Hepatocyte (in vitro differentiated cells): Measurements from ENCODE around the gene CBFA2T3. TPM values are rescaled to one million over a fixed set of nuclear protein-coding genes. Genes with fewer than 3 reads are reported as not detected.

ENCODE experiments used
- DNase-seq: peaks from one replicate; pipeline ENCODE4 v3.0.0-alpha.2; 2016; ENCODE audit warnings: low spot score
- H2AFZ ChIP-seq: fragments of 200-600 bp; sonication (generic); 2 replicates; pipeline ENCODE4 v1.6.0; 2016; ENCODE audit warnings: antibody characterized with exemption, mild to moderate bottlenecking
- H3K27ac ChIP-seq: fragments of 200-600 bp; sonication (generic); 2 replicates; pipeline ENCODE4 v1.5.1; 2016; ENCODE audit warnings: mild to moderate bottlenecking
- H3K27me3 ChIP-seq: fragments of 200-600 bp; sonication (generic); 2 replicates; pipeline ENCODE4 v1.6.1; 2016
- H3K36me3 ChIP-seq: fragments of 200-600 bp; sonication (generic); replicated peaks from 2 replicates; pipeline ENCODE4 v1.5.1; 2016; ENCODE audit warnings: low read depth; ENCODE audit not compliant: insufficient read depth
- H3K4me1 ChIP-seq: fragments of 200-600 bp; sonication (generic); 2 replicates; pipeline ENCODE4 v1.5.1; 2016; ENCODE audit warnings: mild to moderate bottlenecking, moderate library complexity; ENCODE audit not compliant: insufficient read depth
- H3K4me2 ChIP-seq: fragments of 200-600 bp; sonication (generic); 2 replicates; pipeline ENCODE4 v1.6.0; 2016
- H3K4me3 ChIP-seq: fragments of 200-600 bp; sonication (generic); 2 replicates; pipeline ENCODE4 v1.5.1; 2016; ENCODE audit warnings: mild to moderate bottlenecking
- H3K79me2 ChIP-seq: fragments of 200-600 bp; sonication (generic); 2 replicates; pipeline ENCODE4 v1.6.0; 2017; ENCODE audit warnings: mild to moderate bottlenecking
- H3K9me2 ChIP-seq: fragments of 200-600 bp; sonication (generic); replicated peaks from 2 replicates; pipeline ENCODE4 v1.6.0; 2017; ENCODE audit warnings: mild to moderate bottlenecking; ENCODE audit not compliant: insufficient read depth
- H3K9me3 ChIP-seq: fragments of 200-600 bp; sonication (generic); 2 replicates; pipeline ENCODE4 v1.5.1; 2016; ENCODE audit warnings: low read depth, mild to moderate bottlenecking
- H4K20me1 ChIP-seq: fragments of 200-600 bp; sonication (generic); 2 replicates; pipeline ENCODE4 v1.6.0; 2016; ENCODE audit warnings: mild to moderate bottlenecking; ENCODE audit not compliant: insufficient read depth, poor library complexity, severe bottlenecking
- EZH2 ChIP-seq: fragments of 200-600 bp; sonication (generic); IDR thresholded peaks from 2 replicates; pipeline ENCODE4 v1.6.1; 2016; ENCODE audit warnings: antibody characterized with exemption, mild to moderate bottlenecking, borderline replicate concordance
- EZH2phosphoT487 ChIP-seq: fragments of 200-600 bp; sonication (generic); IDR thresholded peaks from one replicate; pipeline ENCODE4 v1.6.1; 2018; ENCODE audit warnings: antibody characterized with exemption, mild to moderate bottlenecking, low read depth, moderate library complexity; ENCODE audit not compliant: unreplicated experiment, severe bottlenecking
- WGBS: methylation state at CpG from one replicate; pipeline ENCODE4 v1.1.6; 2016; ENCODE audit warnings: low lambda C conversion rate; ENCODE audit errors: missing lambda C conversion rate; 5-methylcytosine and 5-hydroxymethylcytosine counted together
- polyA plus RNA-seq: library from polyadenylated mRNA; unstranded; fragments of >200 nt; fragmentation: Nextera tagmentation; extraction: Ambion mirVana; gene quantifications from 2 replicates; pipeline ENCODE4 v1.2.1, GENCODE V29; 2016
- total RNA-seq: library from RNA; depleted of rRNA; stranded (reverse); fragments of >200 nt; gene quantifications from 2 replicates; pipeline ENCODE4 v1.2.3, GENCODE V29; 2014
- TF ChIP-seq, protein P1 (sequence below): fragments of 200-600 bp; sonication (generic); IDR thresholded peaks from 2 replicates; pipeline ENCODE4 v1.5.1; 2016; ENCODE audit warnings: antibody characterized with exemption, mild to moderate bottlenecking; ENCODE audit not compliant: poor library complexity

The CBFA2T3 gene
- total and polyA plus RNA-seq, 2 experiments from 2014 or later, result 0.07 to 1.5 TPM

DNA sequence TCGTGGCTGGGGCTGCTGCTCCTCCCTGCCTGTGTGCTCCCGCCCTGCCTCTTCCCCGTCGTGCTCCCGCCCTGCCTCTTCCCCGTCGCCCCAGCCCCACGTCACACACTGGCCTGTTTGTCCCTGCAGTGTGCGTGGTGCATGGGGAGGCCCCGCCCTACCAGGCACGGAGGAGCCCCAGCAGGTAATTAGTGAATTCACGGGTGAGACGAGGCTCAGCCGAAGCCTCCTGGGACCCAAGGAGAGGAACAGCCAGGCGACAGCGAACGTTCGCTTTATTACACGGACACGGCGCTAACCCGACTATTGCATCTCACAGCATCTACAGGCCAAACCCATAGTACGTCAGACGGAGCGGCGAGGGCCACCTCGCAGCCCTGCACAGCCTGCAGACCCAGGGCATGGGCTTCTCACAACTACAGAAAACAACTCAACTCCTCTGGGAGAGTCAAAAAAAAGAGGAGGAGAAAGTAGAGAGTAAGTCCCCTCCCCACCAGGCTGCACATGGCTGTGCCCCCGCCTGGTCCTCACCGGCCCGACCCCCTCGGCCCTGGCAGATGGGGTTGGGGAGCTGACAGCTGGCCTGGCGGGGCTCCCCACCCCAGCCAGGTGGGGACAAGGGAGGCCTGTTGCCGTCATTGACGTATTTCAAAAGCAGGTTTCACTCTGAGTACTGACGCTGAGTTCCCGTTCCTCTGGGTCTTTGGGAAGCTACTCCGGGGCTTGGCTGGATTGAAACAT lies 106.2 kb downstream of the CBFA2T3 start:
- whole genome bisulfite sequencing, result 84% methylated on average over 33 of the region's 37 CpGs
- no peak for DNase-seq
- H3K4me1 ChIP-seq, result no peaks in the 10 kb centered on the region
- H4K20me1 ChIP-seq, result no peaks in the 10 kb centered on the region
- H3K9me3 ChIP-seq, result no peaks in the 10 kb centered on the region
- no peak overlapping the region for H2AFZ ChIP-seq
- no peaks in the 10 kb centered on the region for H3K36me3 ChIP-seq
- no peak overlapping the region for H3K4me2 ChIP-seq
- TF ChIP-seq EZH2 (no peak), EZH2phosphoT487 (no peak)
- TF ChIP-seq, protein P1, sequence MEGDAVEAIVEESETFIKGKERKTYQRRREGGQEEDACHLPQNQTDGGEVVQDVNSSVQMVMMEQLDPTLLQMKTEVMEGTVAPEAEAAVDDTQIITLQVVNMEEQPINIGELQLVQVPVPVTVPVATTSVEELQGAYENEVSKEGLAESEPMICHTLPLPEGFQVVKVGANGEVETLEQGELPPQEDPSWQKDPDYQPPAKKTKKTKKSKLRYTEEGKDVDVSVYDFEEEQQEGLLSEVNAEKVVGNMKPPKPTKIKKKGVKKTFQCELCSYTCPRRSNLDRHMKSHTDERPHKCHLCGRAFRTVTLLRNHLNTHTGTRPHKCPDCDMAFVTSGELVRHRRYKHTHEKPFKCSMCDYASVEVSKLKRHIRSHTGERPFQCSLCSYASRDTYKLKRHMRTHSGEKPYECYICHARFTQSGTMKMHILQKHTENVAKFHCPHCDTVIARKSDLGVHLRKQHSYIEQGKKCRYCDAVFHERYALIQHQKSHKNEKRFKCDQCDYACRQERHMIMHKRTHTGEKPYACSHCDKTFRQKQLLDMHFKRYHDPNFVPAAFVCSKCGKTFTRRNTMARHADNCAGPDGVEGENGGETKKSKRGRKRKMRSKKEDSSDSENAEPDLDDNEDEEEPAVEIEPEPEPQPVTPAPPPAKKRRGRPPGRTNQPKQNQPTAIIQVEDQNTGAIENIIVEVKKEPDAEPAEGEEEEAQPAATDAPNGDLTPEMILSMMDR, result no peak
- no peaks in the 10 kb centered on the region for H3K9me2 ChIP-seq
- H3K27ac ChIP-seq, result no peak overlapping the region
- H3K79me2 ChIP-seq, result no peaks in the 10 kb centered on the region
- H3K27me3 ChIP-seq, result no peaks in the 10 kb centered on the region
- H3K4me3 ChIP-seq, result no peak overlapping the region

DNA sequence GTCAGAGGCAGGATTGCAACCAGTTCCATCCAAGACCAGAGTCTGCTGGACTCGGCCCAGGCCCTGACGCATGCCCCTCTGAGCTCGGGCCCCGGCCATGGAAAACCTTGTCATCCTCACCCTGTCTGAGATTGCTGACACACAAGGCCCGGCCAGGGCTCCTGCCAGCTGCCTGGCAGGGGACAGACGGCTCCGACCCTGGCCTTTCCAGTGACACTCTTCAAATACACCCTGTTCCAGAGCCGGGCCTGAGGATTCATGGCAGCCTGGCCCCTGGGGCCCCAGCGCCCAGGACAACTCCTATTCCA lies 107.4 kb downstream of the CBFA2T3 start:
- no peaks in the 10 kb centered on the region for H3K27me3 ChIP-seq
- 88% methylated on average over 9 of the region's 9 CpGs for WGBS
- TF ChIP-seq EZH2 (no peak), EZH2phosphoT487 (no peak)
- TF ChIP-seq, protein P1, result no peak

DNA sequence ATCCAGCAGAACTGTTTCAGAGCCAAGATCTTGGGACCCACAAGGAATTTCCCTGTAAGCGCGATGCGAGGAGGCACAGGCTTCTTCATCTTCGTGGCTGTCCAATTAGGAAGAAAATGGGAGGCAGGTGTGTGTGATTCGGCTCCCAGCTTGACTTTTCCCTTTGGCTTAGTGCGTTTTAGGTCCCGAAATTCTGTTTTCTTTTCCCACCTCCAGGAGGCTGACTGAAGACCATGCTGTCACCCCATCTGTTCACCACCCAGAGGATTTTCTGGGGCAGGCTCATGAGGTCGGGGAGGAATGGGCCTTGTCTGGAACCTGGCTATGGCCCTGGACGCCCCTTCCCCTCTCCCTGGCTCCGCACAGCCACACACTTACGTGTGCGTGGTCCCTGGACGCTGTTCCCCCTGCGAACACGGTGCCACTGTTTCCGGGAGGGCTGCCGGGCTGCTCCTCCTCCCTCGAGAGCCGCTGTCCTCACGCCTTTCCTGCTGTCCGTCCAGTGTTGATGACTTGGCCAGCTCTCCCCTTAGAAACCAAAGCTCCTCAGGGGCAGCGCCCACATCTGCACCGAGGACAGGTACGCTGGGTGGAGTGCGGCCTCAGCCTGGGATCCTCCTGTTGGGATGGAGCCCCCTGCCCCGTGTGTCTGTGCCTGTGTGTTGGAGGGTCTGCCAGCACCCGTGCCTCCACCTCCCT lies 107.9 kb downstream of the CBFA2T3 start:
- WGBS, result 91% methylated on average over 27 of the region's 27 CpGs
- TF ChIP-seq EZH2phosphoT487, result no peak
- no peak for TF ChIP-seq EZH2
- TF ChIP-seq, protein P1, result no peak
- H3K79me2 ChIP-seq, result no peaks in the 10 kb centered on the region

More for the DNA sequence above, 107.4 kb downstream of the CBFA2T3 start:
- H3K9me3 ChIP-seq, result no peaks in the 10 kb centered on the region
- H3K36me3 ChIP-seq, result no peaks in the 10 kb centered on the region
- no peak overlapping the region for H3K27ac ChIP-seq
- no peaks in the 10 kb centered on the region for H3K4me1 ChIP-seq
- H3K9me2 ChIP-seq, result no peaks in the 10 kb centered on the region
- H3K79me2 ChIP-seq, result no peaks in the 10 kb centered on the region
- H3K4me3 ChIP-seq, result no peak overlapping the region
- H2AFZ ChIP-seq, result no peak overlapping the region
- no peaks in the 10 kb centered on the region for H4K20me1 ChIP-seq
- H3K4me2 ChIP-seq, result no peak overlapping the region
- no peak for DNase-seq

More for the DNA sequence above, 107.9 kb downstream of the CBFA2T3 start:
- no peaks in the 10 kb centered on the region for H3K9me2 ChIP-seq
- H2AFZ ChIP-seq, result no peak overlapping the region
- no peaks in the 10 kb centered on the region for H3K4me1 ChIP-seq
- no peak overlapping the region for H3K4me2 ChIP-seq
- no peak for DNase-seq
- H3K27ac ChIP-seq, result no peak overlapping the region
- no peaks in the 10 kb centered on the region for H3K27me3 ChIP-seq
- H3K4me3 ChIP-seq, result no peak overlapping the region
- no peaks in the 10 kb centered on the region for H3K9me3 ChIP-seq
- no peaks in the 10 kb centered on the region for H3K36me3 ChIP-seq
- H4K20me1 ChIP-seq, result no peaks in the 10 kb centered on the region
